ENCODE results near the gene LCLAT1. TPM values are rescaled to one million over a fixed set of nuclear protein-coding genes. Genes with fewer than 3 reads are reported as not detected.

Gene LCLAT1
- polyA plus RNA-seq, 3 donors: 0.56 to 1.6 (median 1.2) TPM

DNA sequence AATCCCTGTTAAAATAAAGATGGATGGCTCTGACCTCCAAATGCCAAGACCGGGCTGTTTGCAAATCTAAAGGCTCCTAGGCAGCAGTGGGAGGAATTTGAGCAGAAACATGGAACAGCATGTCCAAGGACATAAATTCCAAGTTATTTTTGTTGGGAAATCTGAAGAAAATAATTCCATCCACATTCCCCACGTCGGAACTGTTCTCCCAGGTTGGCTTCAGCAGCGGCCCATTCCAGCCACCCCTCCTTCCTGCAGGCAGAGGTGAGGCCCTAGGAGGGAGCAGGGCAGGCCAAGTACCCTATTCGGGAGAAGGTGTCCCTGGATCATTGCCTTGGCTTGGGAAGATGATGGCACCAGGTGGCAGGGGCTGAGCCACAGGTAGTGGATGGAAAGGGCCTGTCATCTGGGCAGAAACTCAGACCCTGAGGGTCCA is 243.1 kb downstream of the LCLAT1 start:
- H3K27ac ChIP-seq (ENCODE audit: low read depth, low read length): no peak overlapping the region

DNA sequence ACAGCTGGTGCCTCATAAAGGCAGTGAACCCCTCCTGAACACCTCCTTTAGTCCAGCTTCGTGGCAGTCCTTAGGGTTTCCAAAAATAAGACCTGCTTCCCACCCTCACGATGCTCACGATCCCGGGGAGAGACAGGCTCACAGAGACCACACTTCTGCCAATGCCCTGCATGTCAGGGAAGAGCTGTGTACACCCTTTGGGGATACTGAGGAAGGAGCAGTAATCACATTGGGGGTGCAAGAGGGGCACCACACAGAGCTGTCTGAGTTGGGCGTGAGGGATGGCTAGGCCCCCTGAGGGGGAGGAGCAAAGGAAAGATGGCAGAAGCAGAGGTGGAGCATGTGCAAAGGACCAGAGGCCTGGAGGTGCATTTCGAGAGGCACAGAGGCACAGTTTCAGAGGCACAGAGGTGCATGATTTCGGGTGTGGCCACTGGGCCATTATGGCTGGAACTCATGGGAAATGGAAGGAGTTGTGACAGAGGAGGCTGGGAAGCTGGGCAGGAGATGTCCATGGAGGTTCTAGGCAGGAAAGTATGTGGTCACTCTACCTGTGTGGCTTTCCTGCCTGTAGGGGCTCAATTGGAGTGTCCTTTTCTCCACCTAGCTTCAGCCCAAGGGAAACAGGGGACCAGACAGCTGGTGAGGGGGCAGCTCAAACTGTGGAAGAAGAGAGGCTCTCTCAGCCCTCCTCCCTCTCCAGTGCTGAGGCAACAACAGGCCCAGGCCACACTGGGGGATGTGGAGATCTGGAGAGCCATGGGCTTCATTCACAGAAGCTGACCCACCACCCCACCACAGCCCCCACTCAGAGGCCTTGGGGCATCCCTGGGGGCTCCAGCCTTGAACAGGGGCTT is 244.3 kb downstream of the LCLAT1 start:
- WGBS, 3 donors: 85 to 93% (median 90%) methylated on average over 7 of the region's 7 CpGs
- no peak overlapping the region for H3K27ac ChIP-seq (ENCODE audit: low read depth, low read length)

More for the DNA sequence above, 243.1 kb downstream of the LCLAT1 start:
- WGBS, 3 donors: 76 to 78% (median 77%) methylated on average over 5 of the region's 5 CpGs

DNA sequence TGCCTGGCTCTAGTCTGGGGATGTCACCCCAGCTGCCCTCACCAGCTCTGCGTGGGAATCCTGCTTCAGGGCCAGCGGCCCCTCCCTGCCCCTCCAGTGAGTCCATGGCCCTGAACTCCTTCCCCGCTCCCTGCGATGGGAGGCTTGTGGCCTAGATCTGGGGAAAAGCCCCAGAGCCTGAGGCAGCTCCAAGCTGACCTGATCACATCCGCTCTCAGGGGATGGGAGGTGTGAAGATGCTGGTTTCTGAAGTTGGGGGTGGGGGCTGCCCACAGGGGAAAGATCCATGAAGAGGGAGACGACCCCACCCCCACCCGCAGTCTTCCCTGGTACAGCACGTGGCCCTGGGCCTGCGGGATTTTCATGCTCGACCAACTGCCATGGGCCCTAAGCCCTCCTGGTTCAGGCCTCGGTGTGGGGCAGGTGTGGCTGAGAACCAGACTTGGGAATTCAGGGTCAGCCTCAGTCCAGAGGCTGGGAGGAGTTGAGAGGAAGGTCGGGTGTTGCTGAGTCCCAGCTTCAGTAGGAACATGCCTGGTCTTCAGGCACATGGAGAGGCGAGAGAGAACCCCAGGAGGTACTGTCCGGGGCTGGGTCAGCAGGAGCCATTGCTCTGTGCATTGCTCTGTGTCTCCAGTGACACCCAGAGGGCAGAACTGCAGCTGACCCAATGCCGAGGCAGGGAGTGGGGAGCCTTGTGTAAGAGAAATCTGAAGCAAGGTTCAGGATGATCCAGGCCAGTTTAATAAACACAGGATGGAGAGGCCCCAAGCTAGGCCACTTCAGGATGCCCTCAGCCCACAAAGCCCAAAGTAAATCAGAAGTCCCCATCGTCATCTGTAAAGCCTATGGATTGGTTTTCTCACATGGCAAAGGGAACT is 245.1 kb downstream of the LCLAT1 start:
- WGBS, 3 donors: 85 to 89% (median 88%) methylated on average over 16 of the region's 16 CpGs
- H3K27ac ChIP-seq (ENCODE audit: low read depth, low read length): no peak overlapping the region

DNA sequence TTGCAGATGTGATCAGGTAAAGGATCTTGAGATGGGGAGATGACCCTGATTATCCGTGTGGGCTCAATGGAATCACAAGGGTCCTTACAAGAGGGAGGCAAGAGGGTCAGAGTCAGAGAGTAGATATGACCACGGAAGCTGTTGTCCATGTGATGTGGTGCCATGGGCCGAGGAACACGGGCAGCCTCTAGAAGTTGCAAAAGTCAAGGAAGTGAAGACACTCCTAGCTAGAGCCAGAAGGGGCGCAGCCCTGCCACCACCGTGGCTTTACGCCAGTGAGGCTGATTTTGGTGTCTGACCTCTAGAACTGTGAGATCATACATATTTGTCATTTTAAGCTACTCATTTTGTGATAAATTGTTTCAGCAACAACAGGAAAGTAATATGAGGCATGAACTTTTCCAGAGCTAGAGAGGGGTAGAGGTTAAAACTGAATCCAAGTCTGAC is 245.8 kb downstream of the LCLAT1 start:
- H3K27ac ChIP-seq (ENCODE audit: low read depth, low read length): no peak overlapping the region
- 62 to 90% (median 74%) methylated on average over 7 of the region's 7 CpGs for WGBS, 3 donors

Other genes with a start within 250 kb of the LCLAT1 start
- 10 to 100 TPM in 2 of 3 donors, 1 to 10 TPM in 1; 4.8 to 15.6 (median 12.2) TPM for gene LBH, start 215.7 kb upstream of the LCLAT1 start, polyA plus RNA-seq

All from adipose tissue (tissue), 3 donors.